ENCODE data around the gene GATA2.

The GATA2 gene

GRCh38 chr3:128518587-128519490, 25.8 kb upstream of the GATA2 start:
- Histone ChIP-seq H3K27ac (replicated peaks) (no peak overlapping the region), H3K27me3 (ENCODE audit: insufficient read depth, poor library complexity, severe bottlenecking) (no peaks in the 10 kb centered on the region), H3K4me3 (replicated peaks; ENCODE audit: insufficient read depth, low read length) (no peak overlapping the region)
- no peak for DNase-seq (ENCODE audit: low read depth in 1 of 2, low spot score in 1 of 2)
- TF ChIP-seq, protein P1, sequence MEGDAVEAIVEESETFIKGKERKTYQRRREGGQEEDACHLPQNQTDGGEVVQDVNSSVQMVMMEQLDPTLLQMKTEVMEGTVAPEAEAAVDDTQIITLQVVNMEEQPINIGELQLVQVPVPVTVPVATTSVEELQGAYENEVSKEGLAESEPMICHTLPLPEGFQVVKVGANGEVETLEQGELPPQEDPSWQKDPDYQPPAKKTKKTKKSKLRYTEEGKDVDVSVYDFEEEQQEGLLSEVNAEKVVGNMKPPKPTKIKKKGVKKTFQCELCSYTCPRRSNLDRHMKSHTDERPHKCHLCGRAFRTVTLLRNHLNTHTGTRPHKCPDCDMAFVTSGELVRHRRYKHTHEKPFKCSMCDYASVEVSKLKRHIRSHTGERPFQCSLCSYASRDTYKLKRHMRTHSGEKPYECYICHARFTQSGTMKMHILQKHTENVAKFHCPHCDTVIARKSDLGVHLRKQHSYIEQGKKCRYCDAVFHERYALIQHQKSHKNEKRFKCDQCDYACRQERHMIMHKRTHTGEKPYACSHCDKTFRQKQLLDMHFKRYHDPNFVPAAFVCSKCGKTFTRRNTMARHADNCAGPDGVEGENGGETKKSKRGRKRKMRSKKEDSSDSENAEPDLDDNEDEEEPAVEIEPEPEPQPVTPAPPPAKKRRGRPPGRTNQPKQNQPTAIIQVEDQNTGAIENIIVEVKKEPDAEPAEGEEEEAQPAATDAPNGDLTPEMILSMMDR (IDR thresholded peaks at IDR 0.05; ENCODE audit: insufficient read depth, low read length) = no peak
- TF ChIP-seq POLR2AphosphoS5 (IDR thresholded peaks at IDR 0.05; ENCODE audit: low read depth) (no peak), SPI1 (IDR thresholded peaks at IDR 0.05; ENCODE audit: borderline replicate concordance, low read depth) (no peak), GABPA (IDR thresholded peaks at IDR 0.05; ENCODE audit: low read depth) (no peak), REST (IDR thresholded peaks at IDR 0.05; ENCODE audit: insufficient replicate concordance, low read depth) (no peak)

DNA sequence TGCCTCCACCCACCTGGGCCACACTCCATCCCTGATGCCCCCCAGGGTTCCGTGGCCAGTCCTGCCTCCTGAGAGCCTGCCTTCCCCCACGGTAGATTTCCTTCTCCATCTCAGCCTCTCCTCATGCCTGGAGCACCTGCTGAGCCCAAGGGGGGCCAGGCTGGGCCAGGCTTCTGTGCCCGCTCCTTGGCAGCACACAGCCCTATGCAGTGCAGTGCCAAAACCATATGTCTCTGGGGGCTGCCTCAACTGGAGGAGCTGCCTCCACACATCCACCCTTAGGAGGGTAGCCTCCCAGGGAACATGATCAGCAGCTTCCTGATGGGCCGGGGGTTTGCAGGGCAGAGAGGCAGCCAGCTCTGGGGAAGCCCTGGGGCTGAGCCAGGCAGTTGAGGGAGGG, 24.6 kb upstream of the GATA2 start:
- no peak overlapping the region for H3K4me3 ChIP-seq (replicated peaks; ENCODE audit: insufficient read depth, low read length)
- DNase-seq (ENCODE audit: low read depth in 1 of 2, low spot score in 1 of 2) = no peak
- no peak overlapping the region for H3K27ac ChIP-seq (replicated peaks)
- TF ChIP-seq GABPA (IDR thresholded peaks at IDR 0.05; ENCODE audit: low read depth) = no peak
- no peak for TF ChIP-seq POLR2AphosphoS5 (IDR thresholded peaks at IDR 0.05; ENCODE audit: low read depth)
- TF ChIP-seq REST (IDR thresholded peaks at IDR 0.05; ENCODE audit: insufficient replicate concordance, low read depth) = no peak
- TF ChIP-seq SPI1 (IDR thresholded peaks at IDR 0.05; ENCODE audit: borderline replicate concordance, low read depth) = no peak
- TF ChIP-seq, protein P1 (IDR thresholded peaks at IDR 0.05; ENCODE audit: insufficient read depth, low read length) = no peak
- H3K27me3 ChIP-seq (ENCODE audit: insufficient read depth, poor library complexity, severe bottlenecking) = no peaks in the 10 kb centered on the region

GRCh38 chr3:128515967-128516366, 23.0 kb upstream of the GATA2 start:
- TF ChIP-seq REST (IDR thresholded peaks at IDR 0.05; ENCODE audit: insufficient replicate concordance, low read depth) = no peak
- no peak for TF ChIP-seq POLR2AphosphoS5 (IDR thresholded peaks at IDR 0.05; ENCODE audit: low read depth)
- TF ChIP-seq, protein P1 (IDR thresholded peaks at IDR 0.05; ENCODE audit: insufficient read depth, low read length) = no peak
- TF ChIP-seq SPI1 (IDR thresholded peaks at IDR 0.05; ENCODE audit: borderline replicate concordance, low read depth) = no peak
- no peak for TF ChIP-seq GABPA (IDR thresholded peaks at IDR 0.05; ENCODE audit: low read depth)
- Histone ChIP-seq H3K27me3 (ENCODE audit: insufficient read depth, poor library complexity, severe bottlenecking) (no peaks in the 10 kb centered on the region), H3K4me3 (replicated peaks; ENCODE audit: insufficient read depth, low read length) (no peak overlapping the region), H3K27ac (replicated peaks) (no peak overlapping the region)
- DNase-seq (ENCODE audit: low read depth in 1 of 2, low spot score in 1 of 2) = no peak
